Measurements from ENCODE around the gene REM2.

- TF ChIP-seq, protein P1, sequence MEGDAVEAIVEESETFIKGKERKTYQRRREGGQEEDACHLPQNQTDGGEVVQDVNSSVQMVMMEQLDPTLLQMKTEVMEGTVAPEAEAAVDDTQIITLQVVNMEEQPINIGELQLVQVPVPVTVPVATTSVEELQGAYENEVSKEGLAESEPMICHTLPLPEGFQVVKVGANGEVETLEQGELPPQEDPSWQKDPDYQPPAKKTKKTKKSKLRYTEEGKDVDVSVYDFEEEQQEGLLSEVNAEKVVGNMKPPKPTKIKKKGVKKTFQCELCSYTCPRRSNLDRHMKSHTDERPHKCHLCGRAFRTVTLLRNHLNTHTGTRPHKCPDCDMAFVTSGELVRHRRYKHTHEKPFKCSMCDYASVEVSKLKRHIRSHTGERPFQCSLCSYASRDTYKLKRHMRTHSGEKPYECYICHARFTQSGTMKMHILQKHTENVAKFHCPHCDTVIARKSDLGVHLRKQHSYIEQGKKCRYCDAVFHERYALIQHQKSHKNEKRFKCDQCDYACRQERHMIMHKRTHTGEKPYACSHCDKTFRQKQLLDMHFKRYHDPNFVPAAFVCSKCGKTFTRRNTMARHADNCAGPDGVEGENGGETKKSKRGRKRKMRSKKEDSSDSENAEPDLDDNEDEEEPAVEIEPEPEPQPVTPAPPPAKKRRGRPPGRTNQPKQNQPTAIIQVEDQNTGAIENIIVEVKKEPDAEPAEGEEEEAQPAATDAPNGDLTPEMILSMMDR (IDR thresholded peaks at IDR 0.05; ENCODE audit: low read depth, low read length): no peak
- TF ChIP-seq POLR2A (IDR thresholded peaks at IDR 0.05; ENCODE audit: extremely low read depth, insufficient read length): no peak
- no peak for TF ChIP-seq MAX (IDR thresholded peaks at IDR 0.05; ENCODE audit: low read depth, low read length)
Observed at GRCh38 chr14:22896760-22897159, 13.7 kb downstream of the REM2 start.

Data from NB4 (cell line).